Lower leg skin (tissue), 3 donors: ENCODE results near the gene ADGRV1.

Experiments
- POLR2A ChIP-seq, 2 donors: fragments of 450-650 bp; IDR thresholded peaks; one replicate each; pipeline ENCODE4 v1.6.1; 2016 to 2017; ENCODE audit warnings: antibody characterized with exemption in 2 of 2, mild to moderate bottlenecking in 1 of 2, moderate library complexity in 1 of 2
- TF ChIP-seq, protein P1 (sequence below), 3 donors: fragments of 450-650 bp; IDR thresholded peaks; one replicate each; pipeline ENCODE4 v1.5.1; 2016; ENCODE audit warnings: antibody characterized with exemption in 3 of 3, mild to moderate bottlenecking in 3 of 3, moderate library complexity in 2 of 3

DNA sequence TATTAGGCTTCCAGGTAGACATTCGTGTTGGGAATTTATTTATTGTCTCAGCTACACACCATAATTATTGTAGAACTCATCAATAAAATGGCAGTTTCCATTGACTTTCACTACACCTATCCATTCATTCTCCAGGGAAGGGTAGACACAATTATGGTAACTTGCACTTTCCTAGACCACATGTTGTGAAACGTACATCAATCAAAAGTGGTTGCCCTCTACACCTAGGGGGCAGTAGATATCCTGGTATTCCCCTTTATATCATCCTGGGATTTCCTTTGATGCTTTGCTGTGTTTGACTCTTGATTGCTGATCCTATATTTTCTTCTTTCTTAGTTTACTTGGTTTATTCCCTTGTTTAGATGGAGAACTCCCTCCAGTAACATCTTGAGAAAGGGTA lies 47.9 kb downstream of the ADGRV1 start:
- no peak for TF ChIP-seq POLR2A (IDR thresholded peaks at IDR 0.05)
- TF ChIP-seq, protein P1, sequence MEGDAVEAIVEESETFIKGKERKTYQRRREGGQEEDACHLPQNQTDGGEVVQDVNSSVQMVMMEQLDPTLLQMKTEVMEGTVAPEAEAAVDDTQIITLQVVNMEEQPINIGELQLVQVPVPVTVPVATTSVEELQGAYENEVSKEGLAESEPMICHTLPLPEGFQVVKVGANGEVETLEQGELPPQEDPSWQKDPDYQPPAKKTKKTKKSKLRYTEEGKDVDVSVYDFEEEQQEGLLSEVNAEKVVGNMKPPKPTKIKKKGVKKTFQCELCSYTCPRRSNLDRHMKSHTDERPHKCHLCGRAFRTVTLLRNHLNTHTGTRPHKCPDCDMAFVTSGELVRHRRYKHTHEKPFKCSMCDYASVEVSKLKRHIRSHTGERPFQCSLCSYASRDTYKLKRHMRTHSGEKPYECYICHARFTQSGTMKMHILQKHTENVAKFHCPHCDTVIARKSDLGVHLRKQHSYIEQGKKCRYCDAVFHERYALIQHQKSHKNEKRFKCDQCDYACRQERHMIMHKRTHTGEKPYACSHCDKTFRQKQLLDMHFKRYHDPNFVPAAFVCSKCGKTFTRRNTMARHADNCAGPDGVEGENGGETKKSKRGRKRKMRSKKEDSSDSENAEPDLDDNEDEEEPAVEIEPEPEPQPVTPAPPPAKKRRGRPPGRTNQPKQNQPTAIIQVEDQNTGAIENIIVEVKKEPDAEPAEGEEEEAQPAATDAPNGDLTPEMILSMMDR (IDR thresholded peaks at IDR 0.05), result no peak
